Panc1 (cell line): ENCODE data around the gene MAP2K7. TPM values are rescaled to one million over a fixed set of nuclear protein-coding genes. Genes with fewer than 3 reads are reported as not detected.

Experiments used
- ATAC-seq: fragments of 200-7000 bp; cut with Tn5 transposase; 2 replicates; pipeline ENCODE4 v1.9.1; 2020; ENCODE audit warnings: mild to moderate bottlenecking, moderate library complexity
- BruUV-seq: library from RNA; stranded (reverse); fragments of 400-500 nt; replicated peaks from 2 replicates; lab custom pipeline; 2021; lab: Mats Ljungman, UMichigan
- CTCF ChIA-PET: fragments of 300-600 bp; sonication (Branson Sonifier 250); formaldehyde crosslinking; loops from one replicate; lab custom pipeline; 2022; ENCODE audit warnings: antibody characterized with exemption; lab: Charles Lee
- POLR2A ChIA-PET: fragments of 300-600 bp; sonication (Branson Sonifier 250); formaldehyde crosslinking; loops from one replicate; lab custom pipeline; 2022; ENCODE audit warnings: antibody characterized with exemption; lab: Charles Lee
- DNase-seq: peaks from one replicate; pipeline ENCODE4 v3.0.0-alpha.2; 2010; ENCODE audit warnings: low read depth, low spot score
- H3K27ac ChIP-seq: 2 replicates; pipeline ENCODE4 v1.5.1; 2011; ENCODE audit warnings: mild to moderate bottlenecking, low read length, inconsistent platforms
- H3K27me3 ChIP-seq: fragments of 200-500 bp; sonication (Bioruptor generic); 2 replicates; pipeline ENCODE4 v1.6.0; 2014; ENCODE audit warnings: low read length, inconsistent platforms; ENCODE audit not compliant: control insufficient read depth, insufficient read depth
- H3K36me3 ChIP-seq: fragments of 200-500 bp; sonication (Bioruptor generic); 2 replicates; pipeline ENCODE4 v1.5.1; 2014; ENCODE audit warnings: inconsistent platforms, mild to moderate bottlenecking, low read length, moderate library complexity; ENCODE audit not compliant: control insufficient read depth, insufficient read depth
- H3K4me1 ChIP-seq: 2 replicates; pipeline ENCODE4 v1.5.1; 2011; ENCODE audit warnings: inconsistent platforms, mild to moderate bottlenecking, low read length, moderate library complexity; ENCODE audit not compliant: control insufficient read depth, insufficient read depth
- H3K4me3 ChIP-seq, 2 experiments: 2 replicates each; pipeline ENCODE4 v1.5.1; 2011 to 2012; ENCODE audit warnings: low read depth in 2 of 2, low read length in 2 of 2, mild to moderate bottlenecking in 2 of 2, inconsistent platforms in 1 of 2, moderate library complexity in 1 of 2
- H3K9me3 ChIP-seq: fragments of 200-500 bp; sonication (Bioruptor generic); 2 replicates; pipeline ENCODE4 v1.5.1; 2014; ENCODE audit warnings: low read depth, mild to moderate bottlenecking, inconsistent platforms, low read length, moderate library complexity; ENCODE audit not compliant: control insufficient read depth, insufficient read depth
- CTCF ChIP-seq: fragments of 450-650 bp; IDR thresholded peaks from 2 replicates; pipeline ENCODE4 v1.5.1; 2017; ENCODE audit warnings: mild to moderate bottlenecking
- POLR2AphosphoS5 ChIP-seq: IDR thresholded peaks from 2 replicates; pipeline ENCODE4 v1.6.1; 2012; ENCODE audit warnings: mild to moderate bottlenecking, low read depth, low read length, moderate library complexity
- REST ChIP-seq, 2 experiments: IDR thresholded peaks; 2 replicates each; pipeline ENCODE4 v1.6.1; 2011 to 2012; ENCODE audit warnings: low read depth in 2 of 2, control low read depth in 1 of 2, low read length in 1 of 2, mild to moderate bottlenecking in 1 of 2, moderate library complexity in 1 of 2; ENCODE audit not compliant: insufficient read depth in 1 of 2
- SIN3A ChIP-seq: IDR thresholded peaks from 2 replicates; pipeline ENCODE4 v1.6.1; 2012; ENCODE audit warnings: low read depth, mild to moderate bottlenecking, low read length, moderate library complexity, borderline replicate concordance; ENCODE audit not compliant: insufficient read depth
- TCF7L2 ChIP-seq: IDR thresholded peaks from 2 replicates; pipeline ENCODE4 v1.6.1; 2011; ENCODE audit warnings: mild to moderate bottlenecking, low read depth, low read length, inconsistent platforms
- in situ Hi-C: cut with HindIII; loops from 2 replicates; pipeline ENCODE4 v1.10.0; 2016; ENCODE audit warnings: low sequenced_read_pairs, low pct_unique_long_range_greater_than_20kb
- intact Hi-C: fragments of 100-400 bp; cut with micrococcal nuclease; formaldehyde crosslinking; loops from one replicate; pipeline ENCODE4 v1.10.0; 2022; ENCODE audit not compliant: unreplicated experiment
- total RNA-seq: library from RNA; stranded (reverse); gene quantifications from one replicate; pipeline ENCODE4 v1.2.1, GENCODE V29; 2021; ENCODE audit not compliant: unreplicated experiment

The MAP2K7 gene
- total RNA-seq, 1 experiment from 2014 or later, result 32.9 TPM

GRCh38 chr19:7902796-7903243, 857 bp upstream of the MAP2K7 start:
- H3K9me3 ChIP-seq, result no peaks in the 10 kb centered on the region
- peaks cover 6% of the 10 kb centered on the region; the same call in 1 of the 2 replicates for H3K4me1 ChIP-seq
- peak overlapping the region; percentile 96 for H3K27ac ChIP-seq
- ATAC-seq (no peak), DNase-seq (no peak)
- POLR2A ChIA-PET, result interaction anchor here (1.4 kb wide), 1 partner anchor 34 kb away, joined by 9 read pairs; no protein-coding TSS in a partner anchor
- TSS peak; percentile 88 for BruUV-seq
- in situ Hi-C loops (no loop called here), intact Hi-C loops (no loop called here)
- TF ChIP-seq CTCF, result no peak
- no peak for TF ChIP-seq POLR2AphosphoS5
- no peak for TF ChIP-seq TCF7L2
- no peak for TF ChIP-seq REST (IDR thresholded peaks at IDR 0.05; ENCODE audit: insufficient read depth in 1 of 2, low read depth in 2 of 2, low read length in 1 of 2)
- H3K27me3 ChIP-seq, result no peaks in the 10 kb centered on the region
- H3K36me3 ChIP-seq, result no peaks in the 10 kb centered on the region; the same call in 1 of the 2 replicates
- CTCF ChIA-PET, result no interaction called here
- H3K4me3 ChIP-seq, result peak overlapping the region; percentile 65 to 82

GRCh38 chr19:7904074-7905020, 670 bp downstream of the MAP2K7 start:
- Histone ChIP-seq H3K36me3 (no peaks in the 10 kb centered on the region; the same call in 1 of the 2 replicates), H3K4me3 (peak overlapping the region; percentile 80 to 82), H3K27ac (peak overlapping the region; percentile 84), H3K27me3 (no peaks in the 10 kb centered on the region), H3K4me1 (peaks cover 6% of the 10 kb centered on the region; the same call in 1 of the 2 replicates), H3K9me3 (no peaks in the 10 kb centered on the region)
- ChIA-PET POLR2A (no interaction called here), CTCF (no interaction called here)
- ATAC-seq, result peak; percentile 32
- BruUV-seq, result no TSS peak
- DNase-seq, result no peak
- TF ChIP-seq SIN3A (no peak; the same call in 1 of the 2 replicates), CTCF (no peak), TCF7L2 (no peak), REST (IDR thresholded peaks at IDR 0.05; ENCODE audit: insufficient read depth in 1 of 2, low read depth in 2 of 2, low read length in 1 of 2) (no peak), POLR2AphosphoS5 (no peak)
- intact Hi-C loops (no loop called here), in situ Hi-C loops (no loop called here)
